ENCODE results near the gene PPP2R3A. TPM values are rescaled to one million over a fixed set of nuclear protein-coding genes. Genes with fewer than 3 reads are reported as not detected.

PPP2R3A gene
- total RNA-seq: 16.7 and 20.5 TPM in 2 replicates

DNA sequence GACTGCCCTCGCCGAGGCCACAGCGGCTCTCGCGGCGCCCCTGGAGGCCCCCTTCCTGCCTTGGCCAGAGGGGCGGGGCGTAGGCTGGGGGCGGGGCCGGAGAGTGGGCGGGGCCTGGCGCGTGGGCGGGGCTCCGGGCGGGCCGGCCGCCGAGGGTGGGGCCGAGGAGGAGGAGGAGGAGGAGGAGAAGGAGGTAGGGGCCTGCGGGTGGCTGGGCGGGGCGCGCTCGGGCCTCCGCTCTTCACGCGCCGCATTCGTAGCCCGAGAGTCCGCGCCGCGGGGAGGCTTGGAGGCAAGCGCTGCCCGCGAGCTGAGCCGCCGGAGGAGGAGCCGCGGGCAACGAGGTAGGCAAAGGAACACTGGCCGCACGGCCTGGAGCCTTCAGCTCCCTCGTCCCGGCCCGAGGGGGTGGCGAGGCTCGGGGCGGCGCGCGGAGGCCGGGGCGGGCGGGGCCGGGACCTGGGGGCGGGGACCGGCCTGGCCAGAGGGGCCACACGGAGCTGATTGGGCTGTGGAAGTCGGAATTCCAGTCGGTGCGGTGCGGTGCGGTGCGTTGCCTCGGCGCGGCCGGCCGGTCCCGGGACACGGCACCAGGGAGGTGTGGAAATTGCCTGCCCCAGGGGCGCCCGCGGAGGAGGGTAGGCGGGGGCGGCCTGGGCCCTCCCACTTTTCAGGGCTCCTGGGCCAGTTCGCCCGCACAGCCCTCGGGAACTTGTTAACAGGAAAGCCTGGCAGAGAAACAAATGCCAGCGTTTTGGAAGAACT lies at the start of gene PPP2R3A:
TSS of gene PPP2R3A (plus strand) at position 223 of the 765 bp plus-strand sequence. CDS start 35,771 bp downstream, outside the sequence.

DNA sequence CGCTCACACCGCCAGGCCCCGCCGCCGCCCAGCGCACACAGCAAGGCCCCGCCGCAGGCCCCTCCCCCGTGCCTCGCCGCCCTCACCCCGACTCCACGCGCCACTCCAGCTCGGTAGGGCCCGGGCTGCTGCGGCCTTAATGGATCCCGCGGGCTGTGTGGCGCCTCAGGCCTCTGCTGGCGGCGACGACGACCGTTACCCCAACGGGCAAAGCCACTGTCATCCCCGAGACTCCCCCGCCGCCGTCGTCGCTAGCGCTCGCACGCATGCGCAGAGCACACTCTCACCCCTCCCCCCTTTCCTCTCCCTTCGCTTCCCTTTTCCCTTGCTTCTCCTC lies 230.5 kb downstream of the PPP2R3A start, which contains the start of gene MSL2:
TSS of gene MSL2 (minus strand) at position 272 of the 337 bp plus-strand sequence. CDS start 1,222 bp downstream, outside the sequence.

Other genes with a start within 250 kb of the PPP2R3A start
- 11.6 and 13.8 TPM in 2 replicates for gene MSL2, start 230.6 kb downstream of the PPP2R3A start, total RNA-seq

Data from smooth muscle cell of trachea (primary cell).